Middle frontal gyrus (tissue), 1 donor: ENCODE data around the gene DNAI1.

Experiments used
- DNase-seq: peaks from one replicate; pipeline ENCODE4 v3.0.0-alpha.2; 2015; ENCODE audit warnings: low spot score; ENCODE audit errors: extremely low spot score

DNAI1 gene

DNA sequence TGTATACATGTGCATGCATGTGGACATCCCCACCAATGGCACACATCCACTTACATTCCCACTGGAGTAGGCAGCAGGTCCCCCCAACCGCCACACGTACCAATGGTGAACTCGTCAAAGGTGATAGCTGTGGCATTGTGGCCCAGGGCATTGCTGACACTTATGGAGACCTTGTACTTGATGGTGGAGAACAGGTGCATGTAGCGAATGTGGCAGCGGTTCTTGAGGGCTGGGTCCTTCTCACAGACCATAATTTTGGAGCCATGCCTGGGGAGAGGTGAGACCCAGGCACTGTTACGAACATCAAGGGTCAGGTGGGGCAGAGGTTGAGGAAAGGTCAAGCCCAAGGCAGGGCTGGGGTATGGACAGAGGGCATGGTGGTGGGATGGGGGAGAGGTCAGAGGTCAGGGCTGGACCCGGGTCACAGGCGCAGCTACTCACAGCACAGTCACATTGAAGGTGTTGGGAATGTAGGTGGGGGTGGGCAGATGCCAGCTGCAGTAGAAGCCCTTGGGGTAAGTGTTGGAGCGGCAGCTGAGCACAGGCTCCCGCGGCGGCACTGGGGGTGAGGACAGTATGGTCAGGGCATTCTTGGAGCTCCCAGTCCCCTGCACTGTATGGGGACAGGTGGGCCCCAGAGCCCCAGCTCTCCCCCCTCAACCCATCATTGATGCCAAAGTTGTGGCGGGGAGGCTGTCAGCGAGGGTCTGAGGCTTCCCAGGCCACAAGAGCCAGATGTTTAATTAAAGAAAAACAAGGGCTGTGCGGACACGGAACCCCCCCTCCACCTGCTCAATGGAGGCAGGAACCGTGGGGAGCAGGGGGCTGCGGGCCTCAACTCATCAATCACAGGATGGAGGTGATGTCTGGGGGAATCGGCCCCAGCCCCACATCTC lies 99.1 kb downstream of the DNAI1 start:
- DNase-seq = no peak

DNA sequence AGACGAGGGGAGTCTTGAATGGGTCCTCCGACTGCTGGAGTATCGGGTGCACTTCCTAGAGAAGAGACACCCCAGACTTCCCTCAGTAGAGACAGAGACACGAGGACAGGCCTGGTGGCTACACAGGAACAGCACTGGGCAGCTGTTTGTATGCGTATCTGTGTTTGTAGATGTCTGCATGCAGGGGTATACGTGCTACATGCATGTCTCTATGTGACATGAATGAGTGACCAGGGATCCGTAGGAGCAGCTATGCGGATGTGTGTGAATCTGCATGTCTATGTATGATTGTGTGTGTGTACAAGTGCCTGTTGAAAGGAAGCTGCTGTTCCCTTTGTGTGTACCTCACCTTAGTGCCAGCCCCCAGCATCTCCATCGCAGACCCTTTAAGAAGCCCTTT lies 99.8 kb downstream of the DNAI1 start:
- no peak for DNase-seq

DNA sequence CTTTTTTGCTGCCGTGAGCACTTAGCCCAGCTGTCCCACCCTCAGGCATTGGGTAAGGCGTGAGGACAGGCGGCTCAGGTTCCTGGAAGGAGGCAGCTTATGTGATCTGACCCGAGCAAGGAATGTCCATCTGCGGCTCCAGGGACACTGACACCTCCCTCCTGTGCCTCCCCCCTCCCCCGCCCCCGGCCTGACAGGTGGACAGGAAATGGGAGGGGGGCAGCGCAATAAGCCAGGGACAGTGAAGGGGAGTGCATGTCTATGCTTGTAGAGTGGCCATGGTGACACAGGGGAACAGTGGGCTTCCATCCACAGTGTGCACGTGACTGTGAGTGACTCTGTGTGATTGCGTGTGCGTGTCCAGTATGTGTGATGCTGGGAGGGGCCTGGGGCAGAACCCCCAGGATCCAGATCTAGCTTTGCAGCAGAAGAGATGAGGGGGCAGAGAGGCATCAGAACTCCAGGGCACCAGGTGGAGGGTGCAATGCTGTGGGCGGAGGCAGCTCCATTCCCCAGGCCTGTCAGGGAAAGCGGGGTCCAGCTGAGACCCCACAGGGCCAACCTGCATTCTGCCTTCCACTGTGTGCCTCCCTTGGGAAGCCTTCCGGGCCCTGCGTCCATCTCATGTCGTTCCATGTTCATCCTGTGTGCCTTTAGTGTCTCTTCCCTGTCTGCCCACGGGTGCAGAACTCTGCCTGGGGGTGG lies 100.5 kb downstream of the DNAI1 start:
- DNase-seq = no peak

DNA sequence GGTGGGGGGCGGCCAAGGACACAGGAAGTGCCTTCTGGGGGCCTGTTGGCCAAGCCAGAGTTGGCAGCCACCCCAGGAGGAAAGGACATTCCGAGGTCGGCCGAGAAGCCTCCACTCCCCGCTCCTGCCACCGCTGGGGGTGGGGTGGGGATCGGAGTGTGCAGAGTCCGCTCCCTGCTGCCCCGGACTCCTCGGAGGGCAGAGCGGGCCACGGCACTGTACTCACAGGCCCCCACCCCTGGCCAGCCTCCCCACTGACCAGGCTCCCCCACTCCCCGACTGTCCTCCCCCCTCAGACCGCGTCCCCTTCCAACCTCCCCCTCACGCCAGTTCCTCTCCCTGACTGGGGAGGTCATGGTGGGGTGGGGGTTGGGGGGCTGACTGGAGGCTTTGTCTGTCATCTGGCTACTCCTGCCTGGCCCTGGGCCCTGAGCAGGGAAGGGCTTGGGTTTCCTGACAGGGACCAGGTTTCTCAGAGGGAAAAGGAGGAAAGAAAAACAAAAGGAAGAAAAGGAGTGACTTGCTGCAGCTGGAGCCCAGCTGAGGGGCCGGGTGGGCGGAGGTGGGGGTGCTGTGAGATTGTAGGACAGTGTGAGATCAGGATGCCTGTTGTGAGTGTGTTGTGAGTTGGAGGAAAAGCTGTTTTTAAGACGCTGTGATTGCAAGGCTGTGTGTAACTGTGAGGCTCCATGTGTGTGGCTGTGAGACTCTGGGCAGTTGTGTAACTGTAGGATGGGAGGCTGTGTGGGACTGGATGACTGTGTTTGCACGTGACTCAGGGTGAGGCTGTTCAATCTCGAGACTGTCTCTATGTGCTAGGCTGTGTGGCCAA lies 101.2 kb downstream of the DNAI1 start:
- DNase-seq = peak; percentile 16

DNA sequence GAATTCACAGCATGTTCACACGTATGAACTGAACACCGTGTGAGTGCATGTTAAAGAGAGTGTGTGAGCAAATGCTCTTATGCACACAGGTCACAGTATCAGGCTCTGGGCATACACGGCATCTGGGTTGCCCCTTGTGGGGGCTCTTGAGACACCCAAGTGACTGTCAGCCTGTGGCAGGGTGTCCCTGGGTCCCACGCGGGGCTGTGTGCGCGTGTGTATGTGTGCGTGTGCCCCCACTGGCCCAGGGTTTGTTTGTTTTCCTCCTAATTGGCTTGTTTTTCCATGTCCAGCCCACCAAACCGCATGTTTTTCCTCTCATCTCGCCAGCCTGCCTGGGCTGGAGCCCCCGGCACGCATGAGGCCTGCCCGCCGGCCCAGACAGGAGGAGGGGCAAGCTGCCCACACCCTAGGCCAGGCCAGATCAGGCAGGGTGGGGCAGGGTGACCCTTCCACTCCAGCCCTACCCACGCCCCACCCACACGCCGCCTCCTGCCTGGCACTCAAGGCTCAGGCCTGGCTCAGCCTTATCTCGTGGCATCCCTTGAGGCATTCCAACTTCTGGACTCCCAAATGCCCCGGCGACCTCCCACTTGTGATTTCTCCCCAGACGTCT lies 102.1 kb downstream of the DNAI1 start:
- DNase-seq = no peak

DNA sequence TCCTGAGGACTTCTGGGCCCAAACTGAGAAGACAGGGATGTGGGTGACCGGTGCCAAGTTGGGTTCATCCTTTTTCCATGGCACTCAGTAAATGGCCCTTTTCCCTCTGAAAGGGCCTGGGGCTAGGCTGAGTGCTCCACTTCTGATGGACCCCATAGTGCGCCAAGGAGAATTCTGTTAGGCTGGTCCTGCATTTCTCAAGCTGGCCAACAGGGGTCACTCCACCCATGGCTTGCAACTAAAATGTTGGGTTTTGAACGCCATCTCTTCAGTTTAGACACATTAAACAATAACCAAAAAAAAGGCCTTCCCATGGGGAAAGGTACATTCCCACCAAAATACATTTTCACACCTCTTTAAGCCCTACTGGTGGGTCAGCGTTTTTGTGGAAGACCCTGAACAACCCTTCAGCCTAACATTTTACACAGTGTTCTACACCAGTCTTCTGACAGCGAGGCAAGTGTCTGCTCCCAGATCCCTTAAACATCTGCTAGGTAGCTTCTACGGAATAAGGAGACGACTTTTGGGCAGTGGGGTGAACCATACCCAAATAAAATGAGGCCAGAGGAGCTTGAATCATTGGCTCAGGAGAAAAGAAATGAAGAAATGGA lies 103.6 kb downstream of the DNAI1 start:
- DNase-seq = no peak

DNA sequence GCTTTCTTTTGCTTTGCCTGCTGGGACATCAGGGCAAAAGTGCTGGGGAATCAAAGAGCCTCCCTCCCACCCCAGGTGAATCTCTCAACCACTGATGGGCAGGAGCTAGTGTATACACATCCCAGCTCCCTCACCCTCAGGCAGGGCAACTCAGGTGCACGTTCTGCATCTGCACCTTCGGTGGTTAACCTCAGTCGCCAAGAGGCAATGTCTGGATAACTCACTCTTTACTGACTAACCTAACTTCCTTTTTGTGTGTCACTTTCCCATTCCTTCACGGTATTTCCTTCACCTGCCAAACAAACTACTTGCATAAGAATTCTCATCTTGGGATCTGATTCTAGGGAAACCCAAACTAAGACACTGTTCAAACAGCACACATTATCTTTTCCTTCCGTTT lies 104.7 kb downstream of the DNAI1 start:
- no peak for DNase-seq

DNA sequence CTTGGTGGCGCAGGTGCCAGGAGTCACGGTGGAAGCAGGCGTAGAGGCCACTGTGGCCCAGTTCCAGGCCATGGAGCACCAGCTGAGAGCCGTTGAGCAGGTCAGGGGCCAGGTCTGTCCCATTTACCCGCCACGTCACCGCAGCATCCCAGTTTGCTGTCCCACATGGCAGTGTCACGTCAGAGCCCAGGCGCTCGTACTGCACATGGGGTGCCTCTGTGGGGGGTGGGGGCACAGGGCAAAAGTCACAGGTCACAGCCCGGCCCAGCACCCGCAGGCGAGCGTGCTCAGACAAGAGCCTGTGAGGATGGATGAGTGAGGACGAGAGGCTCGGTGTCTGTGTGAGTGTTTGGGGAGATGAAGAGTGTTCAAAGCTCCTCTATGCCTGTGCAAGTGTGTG lies 106.0 kb downstream of the DNAI1 start:
- DNase-seq = no peak

DNA sequence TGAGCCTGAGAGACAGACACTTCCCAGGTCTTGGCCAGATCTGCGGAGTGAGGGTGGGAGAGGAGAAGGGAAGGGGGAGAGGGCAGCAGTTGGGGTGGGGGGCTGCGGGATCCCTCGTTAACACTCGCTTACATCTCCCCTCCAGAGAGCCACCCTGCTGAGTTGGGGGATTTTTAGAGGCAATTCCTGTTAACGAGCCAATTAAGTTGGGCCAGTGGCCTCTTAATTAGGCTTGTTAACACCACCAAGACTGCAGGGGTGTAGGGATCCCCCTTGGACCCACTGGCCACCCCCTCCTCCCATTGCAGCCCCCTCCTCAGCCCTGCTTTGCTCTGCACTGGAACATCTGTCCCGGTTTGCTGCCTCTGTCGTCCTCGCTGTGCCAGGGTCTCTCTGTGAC lies 107.3 kb downstream of the DNAI1 start:
- DNase-seq = no peak

DNA sequence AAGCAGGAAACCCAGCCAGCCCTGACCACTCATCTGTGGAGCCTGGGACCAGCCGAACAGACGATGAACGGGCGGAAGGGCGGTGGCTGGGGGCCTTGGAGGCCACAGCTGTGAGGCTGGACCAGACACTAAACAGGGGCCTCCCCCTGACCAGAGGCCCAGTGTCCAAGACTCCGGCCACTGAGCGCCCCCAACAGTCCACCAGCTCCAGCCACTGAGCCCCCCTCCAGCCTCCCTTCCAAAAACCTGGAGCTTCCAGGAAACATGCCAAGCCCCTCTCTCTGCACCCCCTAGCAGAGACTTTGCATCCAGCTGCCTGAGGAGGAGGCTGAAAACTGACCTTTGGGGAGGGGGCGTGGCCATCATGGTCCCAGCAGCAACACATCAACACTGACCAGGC lies 107.7 kb downstream of the DNAI1 start:
- DNase-seq = no peak

DNA sequence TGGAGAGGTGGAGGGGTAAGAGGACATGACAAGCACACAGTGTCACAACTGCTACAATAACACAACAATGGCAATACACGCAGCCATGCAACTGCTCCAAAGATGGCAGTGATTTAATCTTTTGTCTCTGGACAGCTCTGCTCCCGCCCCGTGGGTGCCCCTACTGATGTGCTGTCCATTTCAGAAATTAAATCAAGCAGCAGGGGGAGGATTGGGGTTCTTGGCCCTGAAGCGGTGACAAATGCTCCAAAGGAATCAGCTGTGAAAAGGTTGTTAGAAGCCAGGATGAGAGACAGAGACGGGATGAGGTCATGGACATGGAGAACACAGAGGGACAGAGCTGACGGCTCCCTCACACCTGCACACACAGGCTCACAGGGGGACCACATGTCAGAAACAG lies 108.4 kb downstream of the DNAI1 start:
- DNase-seq = no peak

DNA sequence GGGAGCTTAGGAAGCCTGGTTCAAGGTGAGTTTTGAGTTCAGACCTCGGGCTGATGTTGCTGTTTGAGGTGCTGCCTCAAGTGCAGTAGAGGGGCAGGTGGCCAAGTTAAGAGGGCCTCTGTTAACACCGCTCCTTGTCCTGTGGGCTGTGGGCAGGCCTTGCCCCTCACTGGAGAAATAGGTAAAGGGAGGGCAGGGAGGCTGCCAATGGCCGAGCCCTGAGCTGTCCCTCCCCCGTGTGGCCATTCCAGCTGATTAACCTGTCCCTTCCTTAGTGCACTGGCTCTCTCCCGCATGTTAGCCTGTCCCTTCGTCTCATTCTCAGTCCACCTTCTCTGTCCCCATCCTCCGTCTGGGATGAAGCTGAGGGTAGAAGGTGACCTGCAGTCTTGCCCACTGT lies 109.5 kb downstream of the DNAI1 start:
- no peak for DNase-seq

DNA sequence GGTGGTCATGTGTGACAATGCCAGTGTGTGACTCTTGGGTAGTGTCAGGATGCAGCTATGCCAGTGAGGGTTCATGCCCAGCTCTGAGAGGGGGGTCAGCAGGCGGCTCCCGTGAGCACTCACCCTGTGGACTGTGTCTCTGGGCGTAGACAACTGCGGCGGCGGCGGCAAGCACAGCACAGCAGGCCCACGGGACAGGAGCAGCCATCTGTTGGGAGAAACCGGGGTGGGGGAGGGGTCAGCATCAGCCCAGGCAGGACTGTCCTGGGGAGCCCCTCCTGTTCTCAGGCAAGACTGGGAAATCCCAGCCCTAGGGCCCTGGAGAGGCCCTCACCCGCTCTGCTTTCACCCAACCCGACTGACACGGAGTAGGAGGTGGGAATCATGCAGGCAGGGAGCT lies 110.2 kb downstream of the DNAI1 start:
- DNase-seq = no peak

DNA sequence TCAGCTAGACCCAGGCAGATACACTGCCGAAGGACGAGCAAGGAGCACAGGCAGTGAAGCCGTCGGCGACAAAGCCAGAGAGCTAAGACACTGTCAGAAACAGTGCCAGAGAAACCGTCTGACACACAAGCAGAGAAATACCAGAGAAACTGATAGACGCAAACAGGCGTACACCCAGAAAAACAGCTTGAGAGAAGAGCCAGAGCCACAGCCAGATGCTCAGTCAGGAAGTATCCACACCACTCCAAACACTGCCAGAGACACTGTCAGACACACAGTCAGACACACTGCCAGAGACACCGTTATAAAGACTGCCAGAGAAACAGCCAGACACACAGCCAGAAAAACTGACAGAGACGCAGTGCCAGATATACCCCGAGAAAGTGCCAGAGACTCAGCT lies 111.8 kb downstream of the DNAI1 start:
- DNase-seq = no peak
